ENCODE results near the gene CALCR. TPM values are rescaled to one million over a fixed set of nuclear protein-coding genes. Genes with fewer than 3 reads are reported as not detected.
"Not testable (repeated sequence)": the region's sequence is repeated elsewhere in the genome, so short reads cannot be mapped to it uniquely, and the experiment has no call there.

CALCR gene
- total and polyA plus RNA-seq, 4 donors = 0.04 to 0.20 (median 0.09) TPM

- Histone ChIP-seq H3K4me3 (no peak overlapping the region), H3K9ac (ENCODE audit: insufficient read depth in 1 of 2, low read length in 2 of 2) (no peak overlapping the region), H3K27me3 (ENCODE audit: control insufficient read depth in 3 of 3, insufficient read depth in 3 of 3, low read length in 2 of 3) (no peaks in the 10 kb centered on the region), H3K27ac (ENCODE audit: low read depth in 1 of 2, low read length in 1 of 2) (no peak overlapping the region), H3K4me1 (ENCODE audit: control insufficient read depth in 5 of 5, insufficient read depth in 5 of 5, low read length in 5 of 5) (no peaks in the 10 kb centered on the region), H3K9me3 (ENCODE audit: control insufficient read depth in 4 of 4, insufficient read depth in 3 of 4, low read length in 3 of 4) (no peaks in the 10 kb centered on the region), H3K36me3 (ENCODE audit: control insufficient read depth in 4 of 4, insufficient read depth in 4 of 4, low read length in 4 of 4) (no peaks in the 10 kb centered on the region)
- 79 to 83% methylated on average over 1 of the region's 1 CpG for WGBS, 2 donors
- DNase-seq (no peak), ATAC-seq (ENCODE audit: insufficient read depth, low FRiP score) (no peak)
- TF ChIP-seq CTCF (IDR thresholded peaks at IDR 0.05; ENCODE audit: control extremely low read depth, extremely low read depth) = no peak
Observed at GRCh38 chr7:93592588-93593266, 18.2 kb upstream of the CALCR start.

GRCh38 chr7:93591224-93592050, 16.9 kb upstream of the CALCR start:
- H3K9me3 ChIP-seq (ENCODE audit: control insufficient read depth in 4 of 4, insufficient read depth in 3 of 4, low read length in 3 of 4); H3K4me3 ChIP-seq; H3K4me1 ChIP-seq (ENCODE audit: control insufficient read depth in 5 of 5, insufficient read depth in 5 of 5, low read length in 5 of 5); ATAC-seq (ENCODE audit: insufficient read depth, low FRiP score); H3K27ac ChIP-seq (ENCODE audit: low read depth in 1 of 2, low read length in 1 of 2); DNase-seq; H3K27me3 ChIP-seq (ENCODE audit: control insufficient read depth in 3 of 3, insufficient read depth in 3 of 3, low read length in 2 of 3); H3K9ac ChIP-seq (ENCODE audit: insufficient read depth in 1 of 2, low read length in 2 of 2); H3K36me3 ChIP-seq (ENCODE audit: control insufficient read depth in 4 of 4, insufficient read depth in 4 of 4, low read length in 4 of 4): not testable (repeated sequence)
- 83 to 93% methylated on average over 21 to 27 of the region's 34 CpGs for WGBS, 2 donors

GRCh38 chr7:93586479-93586865, 11.9 kb upstream of the CALCR start:
- H3K9me3 ChIP-seq (ENCODE audit: control insufficient read depth in 4 of 4, insufficient read depth in 3 of 4, low read length in 3 of 4); DNase-seq; H3K9ac ChIP-seq (ENCODE audit: insufficient read depth in 1 of 2, low read length in 2 of 2); H3K27me3 ChIP-seq (ENCODE audit: control insufficient read depth in 3 of 3, insufficient read depth in 3 of 3, low read length in 2 of 3); H3K36me3 ChIP-seq (ENCODE audit: control insufficient read depth in 4 of 4, insufficient read depth in 4 of 4, low read length in 4 of 4); H3K4me3 ChIP-seq; H3K4me1 ChIP-seq (ENCODE audit: control insufficient read depth in 5 of 5, insufficient read depth in 5 of 5, low read length in 5 of 5); ATAC-seq (ENCODE audit: insufficient read depth, low FRiP score); H3K27ac ChIP-seq (ENCODE audit: low read depth in 1 of 2, low read length in 1 of 2): not testable (repeated sequence)
- 86 to 91% methylated on average over 14 to 20 of the region's 22 CpGs for WGBS, 2 donors

GRCh38 chr7:93585694-93586478, 11.4 kb upstream of the CALCR start:
- not testable (repeated sequence) for ATAC-seq (ENCODE audit: insufficient read depth, low FRiP score); H3K36me3 ChIP-seq (ENCODE audit: control insufficient read depth in 4 of 4, insufficient read depth in 4 of 4, low read length in 4 of 4); H3K9ac ChIP-seq (ENCODE audit: insufficient read depth in 1 of 2, low read length in 2 of 2); H3K4me3 ChIP-seq; DNase-seq; H3K9me3 ChIP-seq (ENCODE audit: control insufficient read depth in 4 of 4, insufficient read depth in 3 of 4, low read length in 3 of 4); H3K4me1 ChIP-seq (ENCODE audit: control insufficient read depth in 5 of 5, insufficient read depth in 5 of 5, low read length in 5 of 5); H3K27ac ChIP-seq (ENCODE audit: low read depth in 1 of 2, low read length in 1 of 2); H3K27me3 ChIP-seq (ENCODE audit: control insufficient read depth in 3 of 3, insufficient read depth in 3 of 3, low read length in 2 of 3)
- WGBS, 2 donors = 92 to 95% methylated on average over 25 to 40 of the region's 54 CpGs

All from lung (tissue), 12 donors.